HepG2 (cell line): ENCODE results near the gene EIF5A. TPM values are rescaled to one million over a fixed set of nuclear protein-coding genes. Genes with fewer than 3 reads are reported as not detected.

Source experiments
- BORCS8-MEF2B ChIP-seq: sonication (generic); formaldehyde crosslinking; IDR thresholded peaks from 2 replicates; pipeline ENCODE4 v1.8.0; 2022; ENCODE audit warnings: mild to moderate bottlenecking, missing genetic modification reagents
- KMT2B ChIP-seq: IDR thresholded peaks from 2 replicates; pipeline ENCODE4 v1.6.1; 2016; ENCODE audit warnings: missing genetic modification reagents, missing compliant biosample characterization
- MIXL1 ChIP-seq: IDR thresholded peaks from 2 replicates; pipeline ENCODE4 v1.6.1; 2016
- NCOR1 ChIP-seq: fragments of 200-600 bp; sonication (generic); IDR thresholded peaks from 2 replicates; pipeline ENCODE4 v1.7.0; 2017; ENCODE audit warnings: antibody characterized with exemption, low read length, borderline replicate concordance
- NFYC ChIP-seq: IDR thresholded peaks from 2 replicates; pipeline ENCODE4 v1.6.1; 2016; ENCODE audit warnings: missing genetic modification reagents, missing compliant biosample characterization
- NPAS2 ChIP-seq: sonication (generic); formaldehyde crosslinking; IDR thresholded peaks from 2 replicates; pipeline ENCODE4 v1.8.0; 2022; ENCODE audit warnings: mild to moderate bottlenecking, missing genetic modification reagents, borderline replicate concordance
- RAD21 ChIP-seq: fragments of 450-650 bp; formaldehyde crosslinking; IDR thresholded peaks from 2 replicates; pipeline ENCODE4 v1.5.0; 2020; ENCODE audit warnings: mild to moderate bottlenecking
- SALL1 ChIP-seq: sonication (generic); formaldehyde crosslinking; IDR thresholded peaks from 2 replicates; pipeline ENCODE4 v1.8.0; 2022; ENCODE audit warnings: mild to moderate bottlenecking, missing genetic modification reagents
- SAP130 ChIP-seq: IDR thresholded peaks from 2 replicates; pipeline ENCODE4 v1.6.1; 2016; ENCODE audit warnings: low read depth
- SIN3A ChIP-seq: IDR thresholded peaks from 2 replicates; pipeline ENCODE4 v1.6.1; 2011; ENCODE audit warnings: low read depth, mild to moderate bottlenecking, control low read depth, low read length, borderline replicate concordance
- SP1 ChIP-seq, 2 experiments: fragments of 450-650 bp in 1 of 2; sonication (generic) in 1 of 2; formaldehyde crosslinking in 1 of 2; IDR thresholded peaks; 2 replicates each; pipeline versions ENCODE4 v1.4.0 to v1.6.1; 2016 to 2020; ENCODE audit warnings: missing genetic modification reagents in 1 of 2
- SP2 ChIP-seq: sonication (generic); formaldehyde crosslinking; IDR thresholded peaks from 2 replicates; pipeline ENCODE4 v1.5.1; 2020; ENCODE audit warnings: mild to moderate bottlenecking, missing genetic modification reagents
- ZBTB21 ChIP-seq: sonication (generic); formaldehyde crosslinking; IDR thresholded peaks from 2 replicates; pipeline ENCODE4 v1.4.0; 2020; ENCODE audit warnings: missing genetic modification reagents
- ZC3H4 ChIP-seq: sonication (generic); formaldehyde crosslinking; IDR thresholded peaks from 2 replicates; pipeline ENCODE4 v1.4.0; 2020; ENCODE audit warnings: missing genetic modification reagents, borderline replicate concordance
- ZFP1 ChIP-seq: IDR thresholded peaks from 2 replicates; pipeline ENCODE4 v1.6.1; 2016
- ZFP82 ChIP-seq: sonication (generic); formaldehyde crosslinking; IDR thresholded peaks from 2 replicates; pipeline ENCODE4 v1.5.1; 2020; ENCODE audit warnings: mild to moderate bottlenecking, missing genetic modification reagents, borderline replicate concordance
- ZFYVE20 ChIP-seq: sonication (generic); formaldehyde crosslinking; IDR thresholded peaks from 2 replicates; pipeline ENCODE4 v1.8.0; 2023; ENCODE audit warnings: low read depth, mild to moderate bottlenecking, moderate library complexity, missing genetic modification reagents, borderline replicate concordance
- ZNF20 ChIP-seq: sonication (generic); formaldehyde crosslinking; IDR thresholded peaks from 2 replicates; pipeline ENCODE4 v1.4.0; 2020; ENCODE audit warnings: mild to moderate bottlenecking, moderate library complexity, missing genetic modification reagents
- ZNF350 ChIP-seq: sonication (generic); formaldehyde crosslinking; IDR thresholded peaks from 2 replicates; pipeline ENCODE4 v1.4.0; 2020; ENCODE audit warnings: mild to moderate bottlenecking, low read depth, missing genetic modification reagents, borderline replicate concordance
- ZNF607 ChIP-seq: sonication (generic); formaldehyde crosslinking; IDR thresholded peaks from 2 replicates; pipeline ENCODE4 v1.5.1; 2020; ENCODE audit warnings: missing genetic modification reagents, mild to moderate bottlenecking, borderline replicate concordance
- ZNF839 ChIP-seq: sonication (generic); formaldehyde crosslinking; IDR thresholded peaks from 2 replicates; pipeline ENCODE4 v1.4.0; 2020; ENCODE audit warnings: missing genetic modification reagents, mild to moderate bottlenecking, borderline replicate concordance
- polyA plus RNA-seq, 8 experiments: library from polyadenylated mRNA; depleted of rRNA in 3 of 8; stranded (reverse) in 7 of 8; unstranded in 1 of 8; fragments of >200 nt; fragmentation: Illumina TruSeq in 4 of 8; extraction: Trizol in 4 of 8; gene quantifications; 2 replicates each; pipeline versions ENCODE4 v1.2.1 to v1.2.3, GENCODE V29; 2011 to 2016; ENCODE audit warnings: low read depth in 4 of 8, missing spikeins in 1 of 8, mixed read lengths in 1 of 8; ENCODE audit not compliant: insufficient read depth in 1 of 8
- total RNA-seq, 5 experiments: library from RNA; depleted of rRNA; stranded (reverse); fragments of >200 nt; fragmentation: Illumina TruSeq; extraction: Trizol; gene quantifications; 2 replicates each; pipeline ENCODE4 v1.2.3, GENCODE V29; 2016; ENCODE audit warnings: low read depth in 1 of 5
- TF ChIP-seq, protein P1 (sequence below): sonication (generic); formaldehyde crosslinking; IDR thresholded peaks from 2 replicates; pipeline ENCODE4 v1.4.0; 2020; ENCODE audit warnings: missing genetic modification reagents
- TF ChIP-seq, protein P2 (sequence below): sonication (generic); formaldehyde crosslinking; IDR thresholded peaks from 2 replicates; pipeline ENCODE4 v1.4.0; 2020; ENCODE audit warnings: missing genetic modification reagents, borderline replicate concordance
- TF ChIP-seq, protein P3 (sequence below): sonication (generic); formaldehyde crosslinking; conservative IDR thresholded peaks from 2 replicates; pipeline ENCODE4 v1.4.0; 2020; ENCODE audit warnings: missing genetic modification reagents

The EIF5A gene
- total and polyA plus RNA-seq, 2 of the 13 experiments (the other 11 are each of a cell fraction or from before 2014, with no cell fraction given) = 319 to 337 TPM

DNA sequence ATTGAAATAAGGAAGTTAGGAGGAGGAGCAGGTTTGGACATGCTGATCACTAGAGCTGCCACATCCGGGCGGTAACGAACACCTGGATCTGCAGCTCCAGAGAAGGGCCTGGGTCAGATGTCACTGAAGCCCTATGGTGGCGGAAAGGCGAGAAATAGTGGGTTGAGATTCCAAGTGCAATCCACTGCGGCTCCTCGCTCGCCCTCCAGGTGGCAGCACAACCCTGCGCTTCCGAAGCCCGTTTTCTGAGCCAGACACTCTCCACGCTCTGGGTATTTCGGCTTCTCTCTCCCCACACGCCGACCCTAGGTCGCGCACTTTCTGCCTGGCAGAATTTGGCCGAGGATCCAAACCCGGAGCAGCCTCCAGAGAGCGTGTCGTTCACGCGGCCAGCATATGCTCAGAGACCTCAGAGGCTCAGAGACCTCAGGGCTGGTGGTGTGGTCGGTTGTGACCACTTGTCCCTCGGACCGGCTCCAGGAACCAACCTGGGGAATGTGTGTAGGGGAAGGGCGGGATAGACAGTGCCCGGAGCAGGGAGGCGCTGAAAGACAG, 26.8 kb upstream of the EIF5A start (continued):
- TF ChIP-seq, protein P1, sequence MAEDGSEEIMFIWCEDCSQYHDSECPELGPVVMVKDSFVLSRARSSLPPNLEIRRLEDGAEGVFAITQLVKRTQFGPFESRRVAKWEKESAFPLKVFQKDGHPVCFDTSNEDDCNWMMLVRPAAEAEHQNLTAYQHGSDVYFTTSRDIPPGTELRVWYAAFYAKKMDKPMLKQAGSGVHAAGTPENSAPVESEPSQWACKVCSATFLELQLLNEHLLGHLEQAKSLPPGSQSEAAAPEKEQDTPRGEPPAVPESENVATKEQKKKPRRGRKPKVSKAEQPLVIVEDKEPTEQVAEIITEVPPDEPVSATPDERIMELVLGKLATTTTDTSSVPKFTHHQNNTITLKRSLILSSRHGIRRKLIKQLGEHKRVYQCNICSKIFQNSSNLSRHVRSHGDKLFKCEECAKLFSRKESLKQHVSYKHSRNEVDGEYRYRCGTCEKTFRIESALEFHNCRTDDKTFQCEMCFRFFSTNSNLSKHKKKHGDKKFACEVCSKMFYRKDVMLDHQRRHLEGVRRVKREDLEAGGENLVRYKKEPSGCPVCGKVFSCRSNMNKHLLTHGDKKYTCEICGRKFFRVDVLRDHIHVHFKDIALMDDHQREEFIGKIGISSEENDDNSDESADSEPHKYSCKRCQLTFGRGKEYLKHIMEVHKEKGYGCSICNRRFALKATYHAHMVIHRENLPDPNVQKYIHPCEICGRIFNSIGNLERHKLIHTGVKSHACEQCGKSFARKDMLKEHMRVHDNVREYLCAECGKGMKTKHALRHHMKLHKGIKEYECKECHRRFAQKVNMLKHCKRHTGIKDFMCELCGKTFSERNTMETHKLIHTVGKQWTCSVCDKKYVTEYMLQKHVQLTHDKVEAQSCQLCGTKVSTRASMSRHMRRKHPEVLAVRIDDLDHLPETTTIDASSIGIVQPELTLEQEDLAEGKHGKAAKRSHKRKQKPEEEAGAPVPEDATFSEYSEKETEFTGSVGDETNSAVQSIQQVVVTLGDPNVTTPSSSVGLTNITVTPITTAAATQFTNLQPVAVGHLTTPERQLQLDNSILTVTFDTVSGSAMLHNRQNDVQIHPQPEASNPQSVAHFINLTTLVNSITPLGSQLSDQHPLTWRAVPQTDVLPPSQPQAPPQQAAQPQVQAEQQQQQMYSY (CRISPR knock-in tag) = peak; percentile 90
- TF ChIP-seq NPAS2 (CRISPR knock-in tag) (no peak), ZC3H4 (0 out of 2 replicates have a peak, but pooled peaks have one; percentile 25), ZFYVE20 (CRISPR knock-in tag) (no peak), BORCS8-MEF2B (CRISPR knock-in tag) (peak; percentile 52; the same call in 1 of the 2 replicates), ZFP82 (CRISPR knock-in tag) (0 out of 2 replicates have a peak, but pooled peaks have one; percentile 46), ZNF607 (CRISPR knock-in tag) (peak; percentile 64; the same call in 1 of the 2 replicates), RAD21 (peak; percentile 99), MIXL1 (no peak; the same call in 1 of the 2 replicates), KMT2B (peak; percentile 44; the same call in 1 of the 2 replicates), SP2 (CRISPR knock-in tag) (no peak), SAP130 (CRISPR knock-in tag) (peak; percentile 86), ZNF20 (CRISPR knock-in tag) (no peak), SP1 (IDR thresholded peaks at IDR 0.05) (no peak), SP1 (CRISPR knock-in tag; IDR thresholded peaks at IDR 0.05) (peak; percentile 38; the same call in 1 of the 2 replicates), ZFP1 (CRISPR knock-in tag) (no peak), NCOR1 (no peak), SIN3A (peak; percentile 65; the same call in 1 of the 2 replicates), NFYC (no peak), ZBTB21 (CRISPR knock-in tag) (no peak), ZNF839 (no peak), SALL1 (CRISPR knock-in tag) (peak; percentile 75), ZNF350 (CRISPR knock-in tag) (peak; percentile 73; the same call in 1 of the 2 replicates)
- TF ChIP-seq, protein P2, sequence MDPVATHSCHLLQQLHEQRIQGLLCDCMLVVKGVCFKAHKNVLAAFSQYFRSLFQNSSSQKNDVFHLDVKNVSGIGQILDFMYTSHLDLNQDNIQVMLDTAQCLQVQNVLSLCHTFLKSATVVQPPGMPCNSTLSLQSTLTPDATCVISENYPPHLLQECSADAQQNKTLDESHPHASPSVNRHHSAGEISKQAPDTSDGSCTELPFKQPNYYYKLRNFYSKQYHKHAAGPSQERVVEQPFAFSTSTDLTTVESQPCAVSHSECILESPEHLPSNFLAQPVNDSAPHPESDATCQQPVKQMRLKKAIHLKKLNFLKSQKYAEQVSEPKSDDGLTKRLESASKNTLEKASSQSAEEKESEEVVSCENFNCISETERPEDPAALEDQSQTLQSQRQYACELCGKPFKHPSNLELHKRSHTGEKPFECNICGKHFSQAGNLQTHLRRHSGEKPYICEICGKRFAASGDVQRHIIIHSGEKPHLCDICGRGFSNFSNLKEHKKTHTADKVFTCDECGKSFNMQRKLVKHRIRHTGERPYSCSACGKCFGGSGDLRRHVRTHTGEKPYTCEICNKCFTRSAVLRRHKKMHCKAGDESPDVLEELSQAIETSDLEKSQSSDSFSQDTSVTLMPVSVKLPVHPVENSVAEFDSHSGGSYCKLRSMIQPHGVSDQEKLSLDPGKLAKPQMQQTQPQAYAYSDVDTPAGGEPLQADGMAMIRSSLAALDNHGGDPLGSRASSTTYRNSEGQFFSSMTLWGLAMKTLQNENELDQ (CRISPR knock-in tag) = no peak
- TF ChIP-seq, protein P3, sequence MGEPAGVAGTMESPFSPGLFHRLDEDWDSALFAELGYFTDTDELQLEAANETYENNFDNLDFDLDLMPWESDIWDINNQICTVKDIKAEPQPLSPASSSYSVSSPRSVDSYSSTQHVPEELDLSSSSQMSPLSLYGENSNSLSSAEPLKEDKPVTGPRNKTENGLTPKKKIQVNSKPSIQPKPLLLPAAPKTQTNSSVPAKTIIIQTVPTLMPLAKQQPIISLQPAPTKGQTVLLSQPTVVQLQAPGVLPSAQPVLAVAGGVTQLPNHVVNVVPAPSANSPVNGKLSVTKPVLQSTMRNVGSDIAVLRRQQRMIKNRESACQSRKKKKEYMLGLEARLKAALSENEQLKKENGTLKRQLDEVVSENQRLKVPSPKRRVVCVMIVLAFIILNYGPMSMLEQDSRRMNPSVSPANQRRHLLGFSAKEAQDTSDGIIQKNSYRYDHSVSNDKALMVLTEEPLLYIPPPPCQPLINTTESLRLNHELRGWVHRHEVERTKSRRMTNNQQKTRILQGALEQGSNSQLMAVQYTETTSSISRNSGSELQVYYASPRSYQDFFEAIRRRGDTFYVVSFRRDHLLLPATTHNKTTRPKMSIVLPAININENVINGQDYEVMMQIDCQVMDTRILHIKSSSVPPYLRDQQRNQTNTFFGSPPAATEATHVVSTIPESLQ (CRISPR knock-in tag) = no peak
